Stomach (tissue), 4 donors: ENCODE data around the gene CIP2A.

Source experiments
- CTCF ChIP-seq, 7 experiments: fragments of 450-650 bp in 4 of 7; fragments of 200-600 bp in 3 of 7; sonication (generic) in 3 of 7; IDR thresholded peaks; one replicate each; pipeline ENCODE4 v1.5.1; 2016 to 2019; ENCODE audit warnings: antibody characterized with exemption in 7 of 7, control low read depth in 2 of 7, mild to moderate bottlenecking in 1 of 7
- POLR2A ChIP-seq, 4 donors: fragments of 450-650 bp; IDR thresholded peaks; one replicate each; pipeline ENCODE4 v1.6.1; 2016; ENCODE audit warnings: antibody characterized with exemption in 4 of 4, control low read depth in 2 of 4, mild to moderate bottlenecking in 1 of 4, moderate library complexity in 1 of 4
- POLR2AphosphoS5 ChIP-seq, 3 donors: sonication (generic); formaldehyde crosslinking; IDR thresholded peaks; one replicate each; pipeline ENCODE4 v1.6.1; 2016; ENCODE audit warnings: antibody characterized with exemption in 3 of 3

- TF ChIP-seq CTCF (IDR thresholded peaks at IDR 0.05) (no peak), POLR2A (IDR thresholded peaks at IDR 0.05) (no peak), POLR2AphosphoS5 (IDR thresholded peaks at IDR 0.05) (no peak)
These were observed 40.9 kb downstream of the CIP2A start for GRCh38 chr3:108548304-108548703.
